Measurements from ENCODE around the gene GPATCH2L. TPM values are rescaled to one million over a fixed set of nuclear protein-coding genes. Genes with fewer than 3 reads are reported as not detected.

Gene GPATCH2L
- polyA plus RNA-seq, 1 donor: 44.6 TPM

- no peak for DNase-seq
Observed at GRCh38 chr14:76134231-76134630, 17.5 kb upstream of the GPATCH2L start.

GRCh38 chr14:76135722-76136121 is 16.0 kb upstream of the GPATCH2L start:
- no peak for DNase-seq

- DNase-seq: no peak
Observed at GRCh38 chr14:76136476-76137110, 15.1 kb upstream of the GPATCH2L start.

- no peak for DNase-seq
Observed at GRCh38 chr14:76138119-76138757, 13.5 kb upstream of the GPATCH2L start.

GRCh38 chr14:76138758-76139723 is 12.7 kb upstream of the GPATCH2L start:
- peak; percentile 13 for DNase-seq

GRCh38 chr14:76143642-76144041 is 8.1 kb upstream of the GPATCH2L start:
- no peak for DNase-seq

GRCh38 chr14:76146976-76147375 is 4.7 kb upstream of the GPATCH2L start:
- DNase-seq: no peak

- DNase-seq: no peak
Observed at GRCh38 chr14:76149196-76149595, 2.5 kb upstream of the GPATCH2L start.

- DNase-seq: peak; percentile 11
Observed at GRCh38 chr14:76152333-76152681, 585 bp downstream of the GPATCH2L start.

- DNase-seq: no peak
Observed at GRCh38 chr14:76153919-76154318, 2.2 kb downstream of the GPATCH2L start.

- no peak for DNase-seq
Observed at GRCh38 chr14:76154539-76155126, 2.9 kb downstream of the GPATCH2L start.

GRCh38 chr14:76163668-76164363 is 12.1 kb downstream of the GPATCH2L start:
- DNase-seq: no peak

- DNase-seq: no peak
Observed at GRCh38 chr14:76168531-76168930, 16.8 kb downstream of the GPATCH2L start.

GRCh38 chr14:76169776-76170175 is 18.1 kb downstream of the GPATCH2L start:
- no peak for DNase-seq

- no peak for DNase-seq
Observed at GRCh38 chr14:76174982-76175381, 23.3 kb downstream of the GPATCH2L start.

- no peak for DNase-seq
Observed at GRCh38 chr14:76175942-76176341, 24.2 kb downstream of the GPATCH2L start.

GRCh38 chr14:76181546-76181945 is 29.8 kb downstream of the GPATCH2L start:
- DNase-seq: no peak

- DNase-seq: no peak
Observed at GRCh38 chr14:76186308-76187027, 34.7 kb downstream of the GPATCH2L start.

- DNase-seq: no peak
Observed at GRCh38 chr14:76191297-76191696, 39.6 kb downstream of the GPATCH2L start.

- no peak for DNase-seq
Observed at GRCh38 chr14:76193696-76194095, 42.0 kb downstream of the GPATCH2L start.

GRCh38 chr14:76194327-76194726 is 42.6 kb downstream of the GPATCH2L start:
- DNase-seq: no peak

Data from left kidney (tissue), 2 donors.